Stimulated activated CD8-positive, alpha-beta memory T cell treated with anti-CD3 and anti-CD28 coated beads, Interleukin-4, amount 100 ng/mL, for 24 hours (primary cell): ENCODE measurements around the gene GSN.

Experiments
- DNase-seq: peaks from one replicate; pipeline ENCODE4 v3.0.0-alpha.2; 2020; ENCODE audit warnings: low read depth

The GSN gene

DNA sequence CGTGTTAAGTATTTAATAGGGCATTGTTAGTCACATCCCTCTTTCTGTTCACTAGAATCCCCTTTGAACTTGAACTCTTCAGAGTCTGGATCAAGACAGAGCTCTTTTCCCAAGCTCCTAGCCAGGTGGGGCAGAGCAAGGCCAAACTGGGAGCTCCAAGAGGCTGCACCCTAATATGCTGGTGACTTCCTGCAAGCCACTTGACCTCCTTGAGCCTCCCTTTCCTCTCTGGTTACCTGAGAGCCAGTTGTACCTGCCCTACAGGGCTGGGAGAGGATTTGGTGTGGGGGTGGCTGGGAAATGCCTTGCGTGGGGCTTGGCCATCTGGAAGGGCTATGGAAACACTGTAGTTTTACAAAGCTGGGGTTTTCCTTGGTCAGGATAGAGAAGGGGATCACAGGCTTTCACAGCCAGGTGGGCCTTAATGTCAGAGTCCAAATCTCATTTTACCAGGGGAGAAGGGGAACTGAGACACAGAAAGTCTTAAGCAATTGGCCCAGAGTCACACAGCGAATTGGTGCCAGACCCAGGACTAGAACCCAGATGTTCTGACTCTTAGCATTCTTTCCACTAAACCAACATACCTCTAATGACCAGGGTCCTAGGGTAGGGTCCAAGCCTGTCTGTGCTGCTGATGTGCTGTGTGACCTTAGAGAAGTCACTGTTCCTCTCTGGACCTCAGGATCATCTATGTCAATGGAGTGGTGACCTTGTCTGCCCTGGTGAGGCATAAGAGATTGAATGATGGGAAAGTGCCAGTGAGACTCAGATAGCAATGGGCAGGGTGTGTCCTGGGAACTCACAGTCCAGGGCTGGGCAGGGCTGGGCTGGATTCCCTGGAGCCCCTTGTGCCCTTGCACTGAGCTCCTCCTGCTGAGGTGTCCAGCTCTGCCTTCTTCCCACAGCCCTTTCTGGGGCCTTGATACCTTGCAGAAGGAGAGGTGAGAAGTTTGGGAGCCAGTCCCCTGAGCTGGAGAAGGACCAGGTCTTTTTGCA, 35.8 kb downstream of the GSN start:
- no peak for DNase-seq

DNA sequence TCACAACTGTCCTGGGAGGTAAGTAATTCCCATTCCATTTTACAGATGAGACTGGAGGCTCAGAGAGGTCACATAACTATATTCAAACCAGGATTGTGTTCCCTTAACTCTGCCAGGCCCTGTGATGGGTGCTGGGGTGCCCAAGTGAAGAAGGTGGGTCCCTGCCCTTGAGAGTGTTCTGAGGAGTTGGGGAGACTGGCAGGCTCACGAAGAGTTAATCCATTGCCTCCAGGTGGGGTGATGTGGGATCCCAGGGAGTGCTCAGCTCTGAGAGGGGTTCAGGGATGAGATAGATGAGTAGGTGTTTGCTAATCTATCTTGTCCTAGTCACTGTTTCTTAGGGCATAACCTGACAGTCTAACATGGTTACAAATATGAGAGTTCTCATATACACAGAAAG, 36.7 kb downstream of the GSN start:
- DNase-seq: no peak

DNA sequence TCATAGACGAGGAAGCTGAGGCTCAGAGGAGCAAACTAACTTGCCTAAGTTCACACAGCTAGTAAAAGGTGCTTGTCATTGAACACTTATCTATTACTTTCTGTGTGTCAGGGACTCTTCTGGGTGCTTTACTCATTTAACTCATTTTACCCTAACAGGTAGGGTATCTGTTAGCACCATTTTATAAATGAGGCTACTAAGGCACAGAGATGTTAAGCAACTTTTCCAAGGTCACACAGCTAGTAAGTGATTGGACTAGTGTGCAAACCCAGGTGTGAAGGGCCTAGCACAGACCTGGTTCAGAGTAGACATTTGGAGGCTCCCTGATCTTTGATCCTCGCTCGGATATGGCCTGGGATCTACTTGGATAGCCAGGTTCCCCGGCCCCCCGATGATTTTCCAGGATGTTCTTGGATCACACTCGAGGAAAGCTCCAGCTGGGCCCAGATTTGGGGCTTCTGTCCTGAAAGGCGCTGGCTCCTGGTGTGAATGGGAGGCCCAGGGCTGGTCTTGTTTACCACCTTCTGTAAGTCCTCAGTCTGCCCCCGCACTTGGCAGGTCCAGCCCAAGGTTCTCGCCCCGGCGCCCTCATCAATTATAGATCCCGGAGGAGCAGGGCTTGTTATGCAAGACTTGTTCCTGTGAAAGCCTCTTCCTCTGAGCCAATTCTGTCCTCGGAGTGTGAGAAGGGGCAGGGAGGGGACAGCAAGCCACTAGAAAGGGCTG, 37.5 kb downstream of the GSN start:
- no peak for DNase-seq

DNA sequence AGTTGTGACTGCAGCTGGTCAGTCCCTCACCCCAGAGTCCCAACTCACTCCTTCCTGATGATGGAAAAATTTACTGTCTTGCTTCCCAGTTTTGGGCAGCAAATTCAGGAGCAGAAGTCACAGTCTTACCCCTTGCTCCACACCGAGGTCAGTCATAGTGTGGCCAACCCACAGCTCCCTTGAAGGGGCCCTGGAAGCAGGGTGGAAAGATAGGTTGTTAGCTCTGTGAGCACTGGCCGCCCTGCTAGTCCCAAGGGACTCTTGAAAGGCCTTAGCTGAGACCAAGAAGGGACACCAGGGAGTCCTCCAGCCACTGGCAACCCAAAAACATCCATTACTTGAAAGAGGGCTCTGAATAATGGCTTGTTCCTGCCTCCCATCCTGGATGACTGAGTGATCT, 40.0 kb downstream of the GSN start:
- no peak for DNase-seq

DNA sequence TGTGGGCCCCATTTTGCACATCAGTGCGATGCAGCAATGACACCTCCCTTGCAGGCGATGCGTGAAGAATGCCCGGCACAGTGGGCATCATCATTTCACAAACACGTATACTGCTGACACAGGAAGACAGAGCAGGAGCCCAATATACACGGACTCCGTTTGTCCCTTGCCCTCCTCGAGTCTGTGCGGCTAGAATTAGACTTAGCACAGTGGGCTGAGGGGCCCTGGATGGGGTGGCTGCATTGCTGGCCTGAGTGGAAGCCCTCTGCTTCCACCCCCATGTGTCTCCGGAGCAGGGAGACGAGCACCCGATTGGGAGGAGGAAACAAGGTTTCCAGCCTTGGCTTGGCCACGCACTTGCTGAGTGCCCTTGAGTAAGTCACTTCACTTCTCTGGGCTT, 40.8 kb downstream of the GSN start:
- no peak for DNase-seq

DNA sequence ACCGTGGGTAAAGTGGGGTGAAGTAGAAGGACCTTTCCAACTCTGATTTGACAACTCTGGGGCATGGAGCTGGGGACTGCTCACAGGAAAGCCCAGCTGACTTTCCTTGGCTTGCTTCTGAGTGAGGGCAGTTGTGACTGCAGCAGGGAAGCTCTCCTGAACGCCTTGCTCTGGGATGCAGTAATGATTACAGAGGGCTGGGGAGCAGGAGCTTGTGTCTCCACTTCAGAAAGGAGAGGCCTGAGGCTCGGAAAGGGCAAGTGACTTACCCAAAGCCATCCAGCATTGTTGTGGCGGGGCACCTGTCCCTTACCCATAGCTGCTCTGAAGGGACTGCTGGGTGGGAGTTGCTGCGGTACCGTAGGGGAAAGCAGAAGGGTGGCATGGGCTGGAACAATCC, 41.2 kb downstream of the GSN start:
- no peak for DNase-seq

DNA sequence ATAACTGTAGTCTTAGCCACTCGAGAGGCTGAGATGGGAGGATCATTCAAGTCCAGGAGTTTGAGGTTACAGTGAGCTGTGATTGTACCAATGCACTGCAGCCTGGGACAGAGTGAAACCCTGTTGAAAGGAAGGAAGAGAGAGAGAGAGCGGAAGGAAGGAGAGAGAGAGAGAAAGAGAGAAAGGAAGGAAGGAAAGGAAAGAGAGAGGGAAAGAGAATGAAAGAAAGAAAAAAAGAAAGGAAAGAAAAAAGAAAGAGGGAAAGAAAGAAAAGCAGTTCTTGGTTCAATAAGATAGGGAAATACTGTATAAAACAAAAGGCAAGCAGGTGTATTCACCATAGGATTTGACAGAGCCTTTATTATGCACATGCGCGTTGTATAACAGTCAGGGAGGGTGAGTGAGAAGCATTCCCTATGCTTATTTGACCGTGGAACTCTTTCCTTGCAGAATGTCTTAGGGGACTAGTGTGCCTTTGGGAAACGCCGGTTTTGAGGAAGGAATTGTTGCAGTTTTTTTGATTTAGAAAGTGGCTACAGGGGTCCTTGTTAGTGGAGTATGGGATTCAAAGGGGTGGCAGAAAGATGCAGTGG, 42.0 kb downstream of the GSN start:
- DNase-seq: no peak

DNA sequence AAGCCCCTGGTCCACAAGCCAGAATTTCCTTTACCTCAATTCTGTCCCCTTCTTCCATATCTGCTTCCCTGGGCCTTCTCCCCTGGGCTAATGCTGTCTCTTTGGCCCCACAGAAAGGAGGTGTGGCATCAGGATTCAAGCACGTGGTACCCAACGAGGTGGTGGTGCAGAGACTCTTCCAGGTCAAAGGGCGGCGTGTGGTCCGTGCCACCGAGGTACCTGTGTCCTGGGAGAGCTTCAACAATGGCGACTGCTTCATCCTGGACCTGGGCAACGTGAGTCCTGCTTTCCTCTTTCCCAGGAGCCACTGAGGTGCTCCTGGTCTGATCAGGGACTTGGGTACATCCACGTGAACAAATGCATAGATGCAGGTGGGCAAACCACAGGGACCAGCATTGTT, 42.6 kb downstream of the GSN start:
- DNase-seq: no peak

DNA sequence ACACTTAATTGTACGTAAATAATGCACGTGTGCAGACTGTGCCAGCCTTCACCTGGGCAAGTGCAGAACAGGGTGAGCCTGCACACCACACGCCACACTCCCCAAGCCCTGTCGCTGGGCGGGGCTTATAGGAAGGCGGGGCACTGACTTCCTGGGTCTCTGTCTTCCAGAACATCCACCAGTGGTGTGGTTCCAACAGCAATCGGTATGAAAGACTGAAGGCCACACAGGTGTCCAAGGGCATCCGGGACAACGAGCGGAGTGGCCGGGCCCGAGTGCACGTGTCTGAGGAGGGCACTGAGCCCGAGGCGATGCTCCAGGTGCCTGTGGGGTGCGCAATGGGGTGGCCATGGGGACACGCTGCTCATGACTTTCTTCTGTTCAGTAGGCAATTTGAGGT, 44.2 kb downstream of the GSN start:
- DNase-seq: no peak

DNA sequence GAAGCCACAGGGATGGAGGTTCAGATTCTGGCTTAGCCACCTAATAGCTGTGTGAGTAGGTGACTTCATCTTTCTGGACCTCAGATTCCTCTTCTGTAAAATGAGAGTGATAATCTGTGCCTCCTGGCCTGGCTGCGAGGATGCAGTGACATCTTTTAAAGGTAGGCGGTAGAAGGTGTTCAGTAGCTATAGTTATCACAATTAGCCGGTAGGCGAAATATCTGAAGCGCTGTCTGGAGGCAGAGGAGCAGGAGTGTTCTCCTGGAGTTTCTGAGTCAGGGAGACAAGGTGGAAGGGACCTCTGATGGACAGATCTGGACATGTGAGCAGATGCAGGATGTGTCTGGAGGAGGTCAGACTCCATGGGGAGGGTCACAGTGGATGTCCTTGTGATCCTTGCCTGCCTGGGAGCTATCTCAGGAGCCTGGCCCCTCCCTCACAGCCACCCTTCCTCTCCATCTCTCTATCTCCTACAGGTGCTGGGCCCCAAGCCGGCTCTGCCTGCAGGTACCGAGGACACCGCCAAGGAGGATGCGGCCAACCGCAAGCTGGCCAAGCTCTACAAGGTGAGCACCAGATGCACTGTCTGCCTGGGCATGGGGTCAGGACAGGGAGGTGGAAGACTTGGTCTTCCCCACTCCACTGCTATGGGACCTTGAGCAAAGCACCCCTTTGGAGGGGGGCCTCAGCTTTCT, 45.6 kb downstream of the GSN start:
- no peak for DNase-seq

DNA sequence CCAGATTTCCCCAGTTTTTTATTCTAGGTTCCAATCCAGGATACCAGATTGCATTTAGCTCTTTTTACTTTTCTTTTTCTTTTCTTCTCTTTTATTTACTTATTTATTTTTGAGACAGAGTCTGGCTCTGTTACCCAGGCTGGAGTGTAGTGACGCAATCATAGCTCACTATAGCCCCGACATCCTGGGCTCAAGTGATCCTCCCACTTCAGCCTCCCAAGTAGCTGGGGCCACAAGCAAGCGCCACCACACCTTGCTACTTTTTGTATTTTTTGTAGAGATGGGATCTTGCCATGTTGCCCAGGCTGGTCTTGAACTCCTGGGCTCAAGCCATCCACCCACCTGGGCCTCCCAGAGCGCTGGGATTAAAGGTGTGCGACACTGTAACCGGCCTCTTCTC, 48.4 kb downstream of the GSN start:
- DNase-seq: no peak

DNA sequence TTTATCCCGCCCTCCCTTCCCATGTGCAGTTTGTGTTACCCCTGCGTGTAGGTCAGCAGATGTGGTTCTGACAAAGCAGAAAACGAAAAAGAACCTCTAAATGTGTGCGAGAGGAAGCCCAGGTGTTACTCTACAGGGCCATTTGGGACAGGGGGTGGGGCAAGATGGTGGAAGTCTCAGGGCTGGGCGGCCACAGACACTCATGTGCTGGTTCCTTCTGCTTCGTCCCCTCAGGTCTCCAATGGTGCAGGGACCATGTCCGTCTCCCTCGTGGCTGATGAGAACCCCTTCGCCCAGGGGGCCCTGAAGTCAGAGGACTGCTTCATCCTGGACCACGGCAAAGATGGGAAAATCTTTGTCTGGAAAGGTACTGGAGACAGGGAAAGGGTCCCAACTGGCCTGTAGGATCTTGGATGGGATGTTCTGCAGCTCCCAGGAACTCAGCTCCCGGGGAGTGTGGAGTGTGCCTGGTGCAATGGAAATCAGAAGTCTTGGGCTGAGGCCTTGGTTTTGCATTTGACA, 49.0 kb downstream of the GSN start:
- DNase-seq: no peak

DNA sequence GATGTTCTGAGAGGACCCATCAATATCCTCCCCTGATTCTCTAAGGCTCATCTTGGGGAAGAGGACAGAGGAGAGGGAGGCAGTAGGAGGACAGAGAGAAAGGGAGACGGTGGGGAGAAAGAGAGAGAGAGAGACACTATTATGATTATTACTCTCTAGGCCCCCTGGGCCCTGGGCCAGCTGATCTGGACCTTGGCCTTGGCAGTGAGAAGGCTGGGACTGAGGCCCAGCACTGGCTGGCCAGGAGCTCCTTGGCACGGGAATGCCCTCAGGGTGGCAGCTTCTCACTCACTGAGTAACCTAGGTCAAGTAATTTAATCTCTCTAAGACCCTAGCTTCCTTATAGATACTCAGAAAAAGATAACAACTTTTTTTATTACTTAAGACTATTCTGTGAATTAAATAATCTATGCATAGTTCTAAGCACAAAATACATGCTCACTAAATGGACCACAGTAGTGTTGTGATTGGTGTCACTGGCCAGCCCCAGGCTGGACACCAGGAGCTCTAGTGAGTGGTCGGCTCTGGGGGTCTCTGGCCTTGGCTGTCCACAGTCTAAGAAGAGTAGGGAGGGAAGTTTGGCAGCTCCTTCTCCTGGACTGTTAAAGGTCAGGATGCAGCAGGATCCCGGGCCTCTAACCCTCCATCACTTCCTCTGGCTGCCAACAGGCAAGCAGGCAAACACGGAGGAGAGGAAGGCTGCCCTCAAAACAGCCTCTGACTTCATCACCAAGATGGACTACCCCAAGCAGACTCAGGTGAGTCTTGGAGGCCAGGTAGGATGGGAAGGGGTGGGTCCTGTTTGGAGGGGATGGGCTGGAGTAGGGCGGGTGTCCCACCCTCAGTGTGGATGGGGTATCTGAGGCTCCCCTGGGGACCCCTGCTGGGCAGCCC, 50.0 kb downstream of the GSN start:
- DNase-seq: no peak

DNA sequence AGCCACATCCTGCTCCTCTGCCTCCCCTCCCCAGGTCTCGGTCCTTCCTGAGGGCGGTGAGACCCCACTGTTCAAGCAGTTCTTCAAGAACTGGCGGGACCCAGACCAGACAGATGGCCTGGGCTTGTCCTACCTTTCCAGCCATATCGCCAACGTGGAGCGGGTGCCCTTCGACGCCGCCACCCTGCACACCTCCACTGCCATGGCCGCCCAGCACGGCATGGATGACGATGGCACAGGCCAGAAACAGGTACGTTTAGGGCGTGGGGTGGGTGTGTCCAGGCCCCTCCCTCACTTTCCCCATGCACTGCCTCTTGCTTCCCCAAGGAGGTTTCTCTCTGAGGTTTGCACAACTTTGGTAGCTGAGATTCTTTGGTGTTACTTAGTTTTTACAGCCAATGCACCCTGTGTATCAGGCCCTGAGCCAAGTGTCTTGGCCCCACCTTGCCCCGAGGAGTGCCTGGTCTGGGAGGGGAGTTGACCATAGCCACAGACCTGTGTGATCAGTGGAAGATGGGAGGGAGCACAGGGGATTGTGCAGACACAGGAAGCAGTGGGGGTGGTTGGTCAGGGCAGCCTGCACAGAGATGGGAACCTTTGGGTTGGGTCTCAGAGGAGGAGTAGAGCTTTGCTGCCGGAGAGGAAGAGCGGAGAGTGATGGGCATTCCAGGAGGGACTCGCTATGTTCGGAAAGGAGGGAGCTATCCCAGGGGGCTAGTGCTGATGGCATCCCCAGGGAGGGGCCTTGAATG, 50.8 kb downstream of the GSN start:
- DNase-seq: no peak

DNA sequence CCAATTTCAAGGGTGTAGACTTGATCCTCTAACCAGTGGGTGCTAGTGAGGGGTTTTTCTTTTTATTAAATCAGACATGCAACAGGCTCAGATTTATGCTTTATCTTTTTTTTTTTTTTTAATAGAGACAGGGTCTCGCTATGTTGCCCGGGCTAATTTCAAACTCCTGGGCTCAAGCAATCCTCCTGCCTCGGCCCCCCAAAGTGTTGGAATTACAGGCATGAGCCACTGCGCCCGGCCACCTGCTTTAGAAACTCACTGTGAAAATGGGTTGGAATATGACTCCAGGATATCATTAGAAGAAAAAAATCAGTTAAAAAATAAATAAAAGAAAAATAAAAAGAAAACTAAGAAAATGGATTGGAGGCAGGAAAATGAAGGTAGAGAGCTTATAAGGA, 51.4 kb downstream of the GSN start:
- DNase-seq: no peak

DNA sequence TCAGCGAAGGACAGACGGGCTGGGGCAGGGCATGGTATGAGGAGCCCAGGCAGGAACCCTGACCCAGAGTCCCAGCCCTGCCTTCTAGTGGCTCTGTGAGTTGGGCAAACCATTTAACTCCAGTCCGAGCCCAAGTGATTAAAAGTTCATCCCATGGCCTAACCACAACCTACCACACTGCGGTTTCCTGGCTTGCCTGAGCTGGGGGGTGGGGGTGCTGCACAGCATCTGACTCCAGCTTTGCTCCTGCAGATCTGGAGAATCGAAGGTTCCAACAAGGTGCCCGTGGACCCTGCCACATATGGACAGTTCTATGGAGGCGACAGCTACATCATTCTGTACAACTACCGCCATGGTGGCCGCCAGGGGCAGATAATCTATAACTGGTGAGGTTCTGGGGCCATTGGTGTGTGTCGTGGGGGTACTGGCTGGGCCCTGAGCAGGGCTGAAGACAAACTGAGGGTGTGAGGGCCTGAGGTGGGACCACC, 53.1 kb downstream of the GSN start:
- DNase-seq: no peak

DNA sequence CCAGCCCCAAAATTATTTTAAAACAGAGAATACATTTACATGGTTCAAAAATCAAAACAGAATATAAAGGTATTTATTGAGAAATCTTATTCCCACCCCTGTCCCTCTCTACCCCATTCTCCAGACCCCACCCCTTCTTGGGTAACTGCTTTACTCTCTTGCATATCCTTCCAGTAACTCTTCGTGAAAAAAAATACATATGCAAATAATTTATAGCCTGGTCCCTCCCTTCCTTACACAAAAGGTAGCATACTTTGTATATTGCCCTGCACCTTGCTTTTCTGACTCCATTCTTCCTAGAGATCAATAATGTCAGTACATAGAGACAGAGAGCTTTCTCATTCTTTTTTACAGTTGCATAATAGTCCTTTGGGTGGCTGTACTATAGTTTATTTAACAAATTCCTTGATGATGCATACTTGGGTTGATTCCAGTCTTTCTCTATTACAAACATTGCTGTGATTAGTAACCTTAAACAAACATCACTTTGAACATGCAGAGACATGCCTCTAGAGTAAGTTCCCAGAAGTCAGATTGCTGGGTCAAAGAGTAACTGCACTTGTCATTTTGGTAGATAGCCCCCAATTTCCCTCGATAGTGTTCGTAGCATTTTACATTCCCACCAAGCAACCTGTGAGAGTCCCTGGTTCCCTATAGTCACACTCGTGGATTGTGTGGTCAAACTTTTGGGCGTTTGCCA, 54.2 kb downstream of the GSN start:
- DNase-seq: no peak

DNA sequence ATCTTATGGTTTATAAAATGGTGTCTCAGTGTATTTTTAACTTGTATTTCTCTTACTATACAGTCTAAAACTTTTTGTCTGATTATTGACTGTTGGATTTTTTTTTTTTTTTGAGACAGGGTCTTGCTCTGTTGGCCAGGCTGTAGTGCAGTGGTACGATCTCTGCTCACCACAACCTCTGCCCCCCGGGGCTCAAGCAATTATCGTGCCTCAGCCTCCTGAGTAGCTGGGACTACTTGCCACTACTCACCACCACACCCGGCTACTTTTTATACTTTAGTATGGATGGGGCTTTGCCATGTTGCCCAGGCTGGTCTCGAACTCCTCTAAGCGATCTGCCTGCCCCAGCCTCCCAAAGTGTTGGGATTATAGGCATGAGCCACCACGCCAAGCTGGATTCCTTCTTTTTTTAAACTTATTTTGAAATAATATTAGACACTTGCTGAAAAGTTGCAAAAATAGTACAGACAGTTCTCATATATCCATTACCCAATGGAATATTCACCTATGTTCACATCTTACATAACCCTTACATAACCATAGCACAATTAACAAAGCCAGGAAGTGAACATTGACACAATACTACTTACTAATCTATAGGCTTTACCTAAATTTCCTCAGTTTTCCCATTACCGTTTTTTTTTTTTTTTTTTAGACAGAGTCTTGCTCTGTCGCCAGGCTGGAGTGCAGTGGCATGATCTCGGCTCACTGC, 54.9 kb downstream of the GSN start:
- DNase-seq: no peak
